HepG2 (cell line): Measurements from ENCODE around the gene RNPS1. TPM values are rescaled to one million over a fixed set of nuclear protein-coding genes. Genes with fewer than 3 reads are reported as not detected.
A peak's percentile ranks its signal among the peaks of the same experiment; 100 is the strongest.

Source experiments
- BRD4 ChIP-seq: sonication (generic); formaldehyde crosslinking; IDR thresholded peaks from 2 replicates; pipeline ENCODE4 v1.4.0; 2020; ENCODE audit warnings: missing genetic modification reagents
- GATA4 ChIP-seq: sonication (generic); IDR thresholded peaks from 2 replicates; pipeline ENCODE4 v1.6.1; 2016; ENCODE audit warnings: antibody characterized with exemption, low read depth, borderline replicate concordance
- HNRNPLL ChIP-seq: fragments of 200-400 bp; formaldehyde crosslinking; IDR thresholded peaks from 2 replicates; pipeline ENCODE4 v1.6.1; 2017; ENCODE audit warnings: mild to moderate bottlenecking, low read depth, low read length; ENCODE audit not compliant: poor library complexity, severe bottlenecking
- MXI1 ChIP-seq: IDR thresholded peaks from 3 replicates; pipeline ENCODE4 v1.6.1; 2012; ENCODE audit warnings: low read depth, low read length, inconsistent platforms, borderline replicate concordance
- NR1H2 ChIP-seq: sonication (generic); formaldehyde crosslinking; IDR thresholded peaks from 2 replicates; pipeline ENCODE4 v1.8.1; 2022; ENCODE audit warnings: low read depth, missing genetic modification reagents, borderline replicate concordance
- SMC3 ChIP-seq: IDR thresholded peaks from 2 replicates; pipeline ENCODE4 v1.6.1; 2011; ENCODE audit warnings: low read length, improper control_type of control experiment
- TBL1XR1 ChIP-seq: fragments of 150-350 bp; IDR thresholded peaks from 2 replicates; pipeline ENCODE4 v1.6.1; 2014; ENCODE audit warnings: borderline replicate concordance, low read length; ENCODE audit not compliant: partially characterized antibody
- ZBTB43 ChIP-seq: sonication (generic); formaldehyde crosslinking; conservative IDR thresholded peaks from 2 replicates; pipeline ENCODE4 v1.4.0; 2020; ENCODE audit warnings: missing genetic modification reagents
- ZNF180 ChIP-seq: sonication (generic); formaldehyde crosslinking; IDR thresholded peaks from 2 replicates; pipeline ENCODE4 v1.4.0; 2020; ENCODE audit warnings: low read depth, missing genetic modification reagents, borderline replicate concordance
- ZNF24 ChIP-seq: fragments of 450-650 bp; IDR thresholded peaks from 2 replicates; pipeline ENCODE4 v1.6.1; 2017; ENCODE audit warnings: antibody characterized with exemption, mild to moderate bottlenecking
- ZNF556 ChIP-seq: sonication (generic); formaldehyde crosslinking; IDR thresholded peaks from 2 replicates; pipeline ENCODE4 v1.4.0; 2020; ENCODE audit warnings: mild to moderate bottlenecking, missing genetic modification reagents, borderline replicate concordance
- ZNF674 ChIP-seq: sonication (generic); formaldehyde crosslinking; IDR thresholded peaks from 2 replicates; pipeline ENCODE4 v1.5.0; 2020; ENCODE audit warnings: low read depth, mild to moderate bottlenecking, missing genetic modification reagents
- polyA plus RNA-seq, 8 experiments: library from polyadenylated mRNA; depleted of rRNA in 3 of 8; stranded (reverse) in 7 of 8; unstranded in 1 of 8; fragments of >200 nt; fragmentation: Illumina TruSeq in 4 of 8; extraction: Trizol in 4 of 8; gene quantifications; 2 replicates each; pipeline versions ENCODE4 v1.2.1 to v1.2.3, GENCODE V29; 2011 to 2016; ENCODE audit warnings: low read depth in 4 of 8, missing spikeins in 1 of 8, mixed read lengths in 1 of 8; ENCODE audit not compliant: insufficient read depth in 1 of 8
- total RNA-seq, 5 experiments: library from RNA; depleted of rRNA; stranded (reverse); fragments of >200 nt; fragmentation: Illumina TruSeq; extraction: Trizol; gene quantifications; 2 replicates each; pipeline ENCODE4 v1.2.3, GENCODE V29; 2016; ENCODE audit warnings: low read depth in 1 of 5
- TF ChIP-seq, protein P1 (sequence below): sonication (generic); formaldehyde crosslinking; IDR thresholded peaks from 2 replicates; pipeline ENCODE4 v1.5.1; 2020; ENCODE audit warnings: mild to moderate bottlenecking, missing genetic modification reagents, moderate library complexity
- TF ChIP-seq, protein P2 (sequence below): IDR thresholded peaks from 2 replicates; pipeline ENCODE4 v1.6.1; 2016; ENCODE audit warnings: mild to moderate bottlenecking
- TF ChIP-seq, protein P3 (sequence below): IDR thresholded peaks from 2 replicates; pipeline ENCODE4 v1.6.1; 2016; ENCODE audit warnings: low read depth
- TF ChIP-seq, protein P4 (sequence below): sonication (generic); formaldehyde crosslinking; IDR thresholded peaks from 2 replicates; pipeline ENCODE4 v1.4.0; 2020; ENCODE audit warnings: missing genetic modification reagents, borderline replicate concordance
- TF ChIP-seq, protein P5 (sequence below): sonication (generic); formaldehyde crosslinking; IDR thresholded peaks from 2 replicates; pipeline ENCODE4 v1.5.0; 2020; ENCODE audit warnings: missing genetic modification reagents

The RNPS1 gene
- total and polyA plus RNA-seq, 2 of the 13 experiments (the other 11 are each of a cell fraction or from before 2014, with no cell fraction given): 126 to 133 TPM

DNA sequence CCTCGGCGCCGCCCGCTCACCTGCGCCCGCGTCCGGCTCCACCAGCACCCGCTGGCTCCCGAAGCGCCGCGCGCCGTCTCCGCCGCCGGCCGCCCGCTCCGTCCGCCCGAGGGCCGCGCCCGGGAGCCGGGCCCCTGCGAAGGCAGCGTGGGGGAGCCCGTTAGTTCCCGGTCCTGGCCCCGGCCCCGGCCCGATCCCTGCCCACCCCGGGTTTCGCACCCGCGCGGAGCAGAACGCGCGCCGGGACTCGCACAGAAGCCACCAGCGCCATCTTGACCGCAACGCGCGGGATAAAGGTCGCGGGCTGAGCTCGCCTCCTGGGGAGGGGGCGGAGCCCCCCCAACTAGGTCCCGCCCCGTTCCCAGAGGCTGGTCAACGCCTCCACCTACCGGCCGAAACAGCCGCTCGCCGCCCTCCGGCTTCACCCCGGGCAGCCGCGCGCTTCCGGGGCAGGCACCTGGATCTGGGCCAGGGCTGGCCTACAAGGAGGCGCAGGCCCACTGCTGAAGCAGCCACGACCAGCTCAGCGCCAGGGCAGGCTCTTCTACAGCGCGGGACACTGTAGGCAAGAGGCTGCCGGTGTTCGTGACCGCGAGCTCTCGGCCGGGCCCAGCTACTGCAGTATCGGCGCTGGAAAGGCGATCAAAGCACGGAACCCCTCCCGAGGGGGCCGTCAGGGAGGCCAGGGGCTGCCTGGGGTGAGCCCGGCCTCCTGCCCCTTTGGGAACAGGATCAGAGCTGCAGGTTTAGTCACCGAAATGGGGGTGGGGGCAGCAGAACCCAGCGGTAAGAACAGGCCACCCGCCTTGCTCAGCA, 16.4 kb downstream of the RNPS1 start, which contains the start of gene ECI1 (continued):
- TF ChIP-seq, protein P1, sequence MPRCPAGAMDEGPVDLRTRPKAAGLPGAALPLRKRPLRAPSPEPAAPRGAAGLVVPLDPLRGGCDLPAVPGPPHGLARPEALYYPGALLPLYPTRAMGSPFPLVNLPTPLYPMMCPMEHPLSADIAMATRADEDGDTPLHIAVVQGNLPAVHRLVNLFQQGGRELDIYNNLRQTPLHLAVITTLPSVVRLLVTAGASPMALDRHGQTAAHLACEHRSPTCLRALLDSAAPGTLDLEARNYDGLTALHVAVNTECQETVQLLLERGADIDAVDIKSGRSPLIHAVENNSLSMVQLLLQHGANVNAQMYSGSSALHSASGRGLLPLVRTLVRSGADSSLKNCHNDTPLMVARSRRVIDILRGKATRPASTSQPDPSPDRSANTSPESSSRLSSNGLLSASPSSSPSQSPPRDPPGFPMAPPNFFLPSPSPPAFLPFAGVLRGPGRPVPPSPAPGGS: peak; percentile 84
- TF ChIP-seq TBL1XR1 (peak; percentile 88), MXI1 (peak; percentile 74; the same call in 1 of the 3 replicates), BRD4 (CRISPR knock-in tag) (0 out of 2 replicates have a peak, but pooled peaks have one; percentile 33), ZBTB43 (CRISPR knock-in tag) (peak; percentile 59), ZNF674 (0 out of 2 replicates have a peak, but pooled peaks have one; percentile 27), NR1H2 (no peak), GATA4 (peak; percentile 67; the same call in 1 of the 2 replicates), ZNF556 (CRISPR knock-in tag) (peak; percentile 89; the same call in 1 of the 2 replicates), ZNF24 (no peak), ZNF180 (CRISPR knock-in tag) (no peak), HNRNPLL (peak; percentile 76), SMC3 (no peak; the same call in 1 of the 2 replicates)
- TF ChIP-seq, protein P2, sequence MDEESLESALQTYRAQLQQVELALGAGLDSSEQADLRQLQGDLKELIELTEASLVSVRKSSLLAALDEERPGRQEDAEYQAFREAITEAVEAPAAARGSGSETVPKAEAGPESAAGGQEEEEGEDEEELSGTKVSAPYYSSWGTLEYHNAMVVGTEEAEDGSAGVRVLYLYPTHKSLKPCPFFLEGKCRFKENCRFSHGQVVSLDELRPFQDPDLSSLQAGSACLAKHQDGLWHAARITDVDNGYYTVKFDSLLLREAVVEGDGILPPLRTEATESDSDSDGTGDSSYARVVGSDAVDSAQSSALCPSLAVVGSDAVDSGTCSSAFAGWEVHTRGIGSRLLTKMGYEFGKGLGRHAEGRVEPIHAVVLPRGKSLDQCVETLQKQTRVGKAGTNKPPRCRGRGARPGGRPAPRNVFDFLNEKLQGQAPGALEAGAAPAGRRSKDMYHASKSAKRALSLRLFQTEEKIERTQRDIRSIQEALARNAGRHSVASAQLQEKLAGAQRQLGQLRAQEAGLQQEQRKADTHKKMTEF (CRISPR knock-in tag): peak; percentile 90
- TF ChIP-seq, protein P3, sequence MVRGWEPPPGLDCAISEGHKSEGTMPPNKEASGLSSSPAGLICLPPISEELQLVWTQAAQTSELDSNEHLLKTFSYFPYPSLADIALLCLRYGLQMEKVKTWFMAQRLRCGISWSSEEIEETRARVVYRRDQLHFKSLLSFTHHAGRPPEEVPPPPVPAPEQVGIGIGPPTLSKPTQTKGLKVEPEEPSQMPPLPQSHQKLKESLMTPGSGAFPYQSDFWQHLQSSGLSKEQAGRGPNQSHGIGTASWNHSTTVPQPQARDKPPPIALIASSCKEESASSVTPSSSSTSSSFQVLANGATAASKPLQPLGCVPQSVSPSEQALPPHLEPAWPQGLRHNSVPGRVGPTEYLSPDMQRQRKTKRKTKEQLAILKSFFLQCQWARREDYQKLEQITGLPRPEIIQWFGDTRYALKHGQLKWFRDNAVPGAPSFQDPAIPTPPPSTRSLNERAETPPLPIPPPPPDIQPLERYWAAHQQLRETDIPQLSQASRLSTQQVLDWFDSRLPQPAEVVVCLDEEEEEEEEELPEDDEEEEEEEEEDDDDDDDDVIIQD (CRISPR knock-in tag): peak; percentile 63
- TF ChIP-seq, protein P4, sequence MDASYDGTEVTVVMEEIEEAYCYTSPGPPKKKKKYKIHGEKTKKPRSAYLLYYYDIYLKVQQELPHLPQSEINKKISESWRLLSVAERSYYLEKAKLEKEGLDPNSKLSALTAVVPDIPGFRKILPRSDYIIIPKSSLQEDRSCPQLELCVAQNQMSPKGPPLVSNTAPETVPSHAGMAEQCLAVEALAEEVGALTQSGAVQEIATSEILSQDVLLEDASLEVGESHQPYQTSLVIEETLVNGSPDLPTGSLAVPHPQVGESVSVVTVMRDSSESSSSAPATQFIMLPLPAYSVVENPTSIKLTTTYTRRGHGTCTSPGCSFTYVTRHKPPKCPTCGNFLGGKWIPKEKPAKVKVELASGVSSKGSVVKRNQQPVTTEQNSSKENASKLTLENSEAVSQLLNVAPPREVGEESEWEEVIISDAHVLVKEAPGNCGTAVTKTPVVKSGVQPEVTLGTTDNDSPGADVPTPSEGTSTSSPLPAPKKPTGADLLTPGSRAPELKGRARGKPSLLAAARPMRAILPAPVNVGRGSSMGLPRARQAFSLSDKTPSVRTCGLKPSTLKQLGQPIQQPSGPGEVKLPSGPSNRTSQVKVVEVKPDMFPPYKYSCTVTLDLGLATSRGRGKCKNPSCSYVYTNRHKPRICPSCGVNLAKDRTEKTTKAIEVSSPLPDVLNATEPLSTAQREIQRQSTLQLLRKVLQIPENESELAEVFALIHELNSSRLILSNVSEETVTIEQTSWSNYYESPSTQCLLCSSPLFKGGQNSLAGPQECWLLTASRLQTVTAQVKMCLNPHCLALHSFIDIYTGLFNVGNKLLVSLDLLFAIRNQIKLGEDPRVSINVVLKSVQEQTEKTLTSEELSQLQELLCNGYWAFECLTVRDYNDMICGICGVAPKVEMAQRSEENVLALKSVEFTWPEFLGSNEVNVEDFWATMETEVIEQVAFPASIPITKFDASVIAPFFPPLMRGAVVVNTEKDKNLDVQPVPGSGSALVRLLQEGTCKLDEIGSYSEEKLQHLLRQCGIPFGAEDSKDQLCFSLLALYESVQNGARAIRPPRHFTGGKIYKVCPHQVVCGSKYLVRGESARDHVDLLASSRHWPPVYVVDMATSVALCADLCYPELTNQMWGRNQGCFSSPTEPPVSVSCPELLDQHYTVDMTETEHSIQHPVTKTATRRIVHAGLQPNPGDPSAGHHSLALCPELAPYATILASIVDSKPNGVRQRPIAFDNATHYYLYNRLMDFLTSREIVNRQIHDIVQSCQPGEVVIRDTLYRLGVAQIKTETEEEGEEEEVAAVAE: peak; percentile 78; the same call in 1 of the 2 replicates
- TF ChIP-seq, protein P5, sequence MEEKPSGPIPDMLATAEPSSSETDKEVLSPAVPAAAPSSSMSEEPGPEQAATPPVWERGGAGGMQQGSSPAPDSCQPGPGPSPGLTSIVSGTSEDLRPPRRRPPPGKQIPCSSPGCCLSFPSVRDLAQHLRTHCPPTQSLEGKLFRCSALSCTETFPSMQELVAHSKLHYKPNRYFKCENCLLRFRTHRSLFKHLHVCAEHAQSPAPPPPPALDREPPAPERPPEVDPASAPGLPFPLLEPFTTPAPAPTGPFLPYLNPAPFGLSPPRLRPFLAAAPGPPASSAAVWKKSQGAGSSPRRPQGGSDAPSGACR (CRISPR knock-in tag): no peak
